ENCODE results near the gene BGN.

- TF ChIP-seq SIN3A (IDR thresholded peaks at IDR 0.05; ENCODE audit: borderline replicate concordance, insufficient read depth, low read depth, low read length) (no peak), CTCF (IDR thresholded peaks at IDR 0.05) (no peak), POLR2AphosphoS5 (IDR thresholded peaks at IDR 0.05; ENCODE audit: low read depth, low read length) (no peak)
These were observed 577 bp downstream of the BGN start for GRCh38 chrX:153495362-153495751.

Measured in Panc1 (cell line).